Measurements from ENCODE around the gene BMERB1.

GRCh38 chr16:15434425-15435215 lies at the start of gene BMERB1:
- TF ChIP-seq CTCF (IDR thresholded peaks at IDR 0.05 in 8 of 11, conservative IDR thresholded peaks at IDR 0.05 in 3 of 11) = no peak
- no peak for TF ChIP-seq POLR2A (IDR thresholded peaks at IDR 0.05)
